NCI-H82 (cell line): ENCODE measurements around the gene PLCB1.
"Not testable (repeated sequence)": the region's sequence is repeated elsewhere in the genome, so short reads cannot be mapped to it uniquely, and the experiment has no call there.

ENCODE experiments used
- DNase-seq: peaks from one replicate; lab custom pipeline; 2025; lab: John Stamatoyannopoulos, UW

The PLCB1 gene

GRCh38 chr20:8156235-8157079 is 24.4 kb downstream of the PLCB1 start:
- no peak for DNase-seq

- not testable (repeated sequence) for DNase-seq
Measured at GRCh38 chr20:8159217-8159616, 27.2 kb downstream of the PLCB1 start.

- DNase-seq, result no peak
Measured at GRCh38 chr20:8161264-8162071, 29.4 kb downstream of the PLCB1 start.

- DNase-seq, result no peak
Measured at GRCh38 chr20:8162610-8163009, 30.5 kb downstream of the PLCB1 start.

- no peak for DNase-seq
Measured at GRCh38 chr20:8163543-8163942, 31.5 kb downstream of the PLCB1 start.

GRCh38 chr20:8166730-8167129 is 34.7 kb downstream of the PLCB1 start:
- no peak for DNase-seq

GRCh38 chr20:8168785-8169288 is 36.8 kb downstream of the PLCB1 start:
- DNase-seq, result no peak

GRCh38 chr20:8170921-8171320 is 38.9 kb downstream of the PLCB1 start:
- no peak for DNase-seq

GRCh38 chr20:8172191-8172590 is 40.1 kb downstream of the PLCB1 start:
- no peak for DNase-seq

GRCh38 chr20:8175741-8176675 is 43.9 kb downstream of the PLCB1 start:
- peak; percentile 46 for DNase-seq

- DNase-seq, result no peak
Measured at GRCh38 chr20:8183526-8183925, 51.5 kb downstream of the PLCB1 start.

GRCh38 chr20:8187740-8188139 is 55.7 kb downstream of the PLCB1 start:
- no peak for DNase-seq

GRCh38 chr20:8190043-8190880 is 58.2 kb downstream of the PLCB1 start:
- DNase-seq, result no peak

GRCh38 chr20:8194721-8195120 is 62.7 kb downstream of the PLCB1 start:
- no peak for DNase-seq

GRCh38 chr20:8196096-8196495 is 64.0 kb downstream of the PLCB1 start:
- DNase-seq, result no peak

- no peak for DNase-seq
Measured at GRCh38 chr20:8200220-8200619, 68.2 kb downstream of the PLCB1 start.

GRCh38 chr20:8203366-8203765 is 71.3 kb downstream of the PLCB1 start:
- DNase-seq, result no peak

GRCh38 chr20:8205996-8206395 is 73.9 kb downstream of the PLCB1 start:
- DNase-seq, result no peak

- DNase-seq, result no peak
Measured at GRCh38 chr20:8208226-8208625, 76.2 kb downstream of the PLCB1 start.

GRCh38 chr20:8209061-8209460 is 77.0 kb downstream of the PLCB1 start:
- no peak for DNase-seq

GRCh38 chr20:8210749-8211148 is 78.7 kb downstream of the PLCB1 start:
- no peak for DNase-seq
